HG03139 (cell line): ENCODE data around the gene RARRES2.
"Not testable (repeated sequence)": the region's sequence is repeated elsewhere in the genome, so short reads cannot be mapped to it uniquely, and the experiment has no call there.

Source experiments
- ATAC-seq: cut with Tn5 transposase; IDR thresholded peaks from one replicate; pipeline ENCODE4 v1.9.1; 2021; ENCODE audit not compliant: unreplicated experiment

The RARRES2 gene

DNA sequence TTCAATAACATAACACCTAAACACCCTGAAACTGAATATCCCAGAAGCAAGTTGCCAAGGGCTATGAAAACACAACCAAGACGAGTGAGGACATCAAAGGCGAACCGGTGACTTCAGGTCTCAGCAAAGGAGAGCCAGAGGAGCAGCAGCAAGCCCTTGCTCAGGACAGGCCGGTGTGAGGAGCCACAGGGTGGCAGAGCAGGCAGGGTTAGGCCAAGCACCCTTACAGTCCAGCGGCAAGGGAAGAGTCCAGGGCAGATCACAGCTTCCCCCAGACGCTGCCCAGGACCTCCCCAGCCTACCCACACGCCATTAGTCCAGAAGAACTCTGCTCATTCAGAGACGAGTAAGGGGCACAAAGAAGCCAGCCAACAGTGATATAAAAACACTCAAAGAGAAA, 45.8 kb downstream of the RARRES2 start:
- not testable (repeated sequence) for ATAC-seq

DNA sequence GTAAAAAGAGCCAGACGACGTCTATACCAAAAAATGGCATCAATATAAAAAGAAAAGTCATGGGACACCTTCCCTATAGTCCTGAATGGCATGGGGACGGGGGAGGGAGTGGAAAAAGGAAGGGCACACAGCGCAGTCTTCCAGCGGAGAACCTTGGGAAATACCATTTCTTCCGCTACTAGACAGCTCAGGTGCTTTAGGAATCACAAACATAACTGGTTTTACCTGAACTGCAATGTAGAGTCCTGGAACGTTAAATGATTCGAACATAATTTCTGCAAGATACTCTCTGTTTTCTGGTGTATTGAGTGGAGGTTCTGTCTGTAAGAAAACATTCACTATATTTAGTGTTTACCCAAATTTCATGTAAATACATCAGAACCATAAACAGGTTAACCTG, 46.4 kb downstream of the RARRES2 start:
- not testable (repeated sequence) for ATAC-seq

DNA sequence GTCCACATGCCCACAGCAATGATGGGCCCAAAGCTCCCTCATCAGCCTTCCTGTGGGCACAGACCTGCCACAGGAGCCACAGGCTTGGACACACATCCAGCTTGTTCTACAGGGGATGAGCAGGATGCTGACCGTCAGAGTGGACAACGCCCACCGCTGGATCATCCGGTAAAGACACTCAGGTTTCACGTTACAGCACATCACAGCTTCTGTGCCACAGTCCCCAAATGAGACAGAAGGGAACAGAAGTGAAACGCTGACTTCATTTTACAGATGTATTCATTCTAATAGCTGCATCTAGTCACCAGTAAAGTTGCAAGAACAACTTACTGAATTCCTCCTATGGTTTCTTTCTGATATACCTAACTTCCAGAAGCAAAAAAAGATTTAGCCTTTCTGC, 51.1 kb downstream of the RARRES2 start:
- not testable (repeated sequence) for ATAC-seq

DNA sequence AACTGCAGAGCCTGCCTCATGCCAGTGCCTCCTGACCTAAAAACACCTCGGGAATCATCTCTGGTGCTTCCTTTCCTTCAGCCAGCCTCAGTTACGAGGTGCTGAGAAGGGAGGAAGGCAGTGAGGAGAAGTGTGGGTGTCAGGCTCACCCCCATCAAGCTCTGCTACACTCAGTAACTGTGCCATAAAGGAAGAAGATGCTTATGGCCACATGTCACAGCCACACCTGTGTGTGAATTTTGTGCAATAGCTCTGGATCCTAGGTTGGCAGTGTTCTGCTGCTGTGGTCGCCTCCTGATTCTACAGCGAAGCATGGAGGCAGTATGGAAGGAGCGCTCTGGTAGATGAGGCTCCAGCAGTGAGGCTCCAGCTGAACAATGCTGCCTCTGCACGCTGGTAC, 52.6 kb downstream of the RARRES2 start:
- ATAC-seq: not testable (repeated sequence)
